ENCODE measurements around the gene ZNF777.
"Not testable (repeated sequence)": the region's sequence is repeated elsewhere in the genome, so short reads cannot be mapped to it uniquely, and the experiment has no call there.

ZNF777 gene

GRCh38 chr7:149404825-149405224 is 56.0 kb downstream of the ZNF777 start:
- DNase-seq, result no peak

- DNase-seq, result no peak
These were observed 56.5 kb downstream of the ZNF777 start for GRCh38 chr7:149404396-149404795.

- no peak for DNase-seq
These were observed 62.6 kb downstream of the ZNF777 start for GRCh38 chr7:149398195-149398820.

GRCh38 chr7:149397470-149398043 is 63.3 kb downstream of the ZNF777 start:
- DNase-seq, result no peak

GRCh38 chr7:149388550-149389335 is 72.1 kb downstream of the ZNF777 start:
- not testable (repeated sequence) for DNase-seq

GRCh38 chr7:149386514-149386913 is 74.3 kb downstream of the ZNF777 start:
- DNase-seq, result not testable (repeated sequence)

GRCh38 chr7:149385195-149385950 is 75.5 kb downstream of the ZNF777 start:
- no peak for DNase-seq
